T follicular helper cell (primary cell): ENCODE measurements around the gene FDPS.
"Not testable (repeated sequence)": the region's sequence is repeated elsewhere in the genome, so short reads cannot be mapped to it uniquely, and the experiment has no call there.

Experiments
- DNase-seq: peaks from one replicate; pipeline ENCODE4 v3.0.0-alpha.2; 2020; ENCODE audit warnings: low read depth

Gene FDPS

DNA sequence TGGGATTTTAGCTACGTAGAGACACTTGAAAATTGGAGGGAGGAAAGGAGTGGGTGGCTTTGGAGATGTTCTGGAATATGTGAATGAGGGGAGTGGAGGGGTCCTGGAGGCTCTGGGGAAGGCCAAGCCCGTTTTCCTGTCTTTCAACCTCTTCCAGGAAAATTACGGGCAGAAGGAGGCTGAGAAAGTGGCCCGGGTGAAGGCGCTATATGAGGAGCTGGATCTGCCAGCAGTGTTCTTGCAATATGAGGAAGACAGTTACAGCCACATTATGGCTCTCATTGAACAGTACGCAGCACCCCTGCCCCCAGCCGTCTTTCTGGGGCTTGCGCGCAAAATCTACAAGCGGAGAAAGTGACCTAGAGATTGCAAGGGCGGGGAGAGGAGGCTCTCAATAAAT is 11.6 kb downstream of the FDPS start:
- no peak for DNase-seq

GRCh38 chr1:155320661-155321617 is 12.3 kb downstream of the FDPS start, which contains the start of gene RUSC1:
Gene RUSC1 (plus strand): TSS chr1:155320894. CDS start chr1:155321774, 880 bp downstream.
- DNase-seq = peak; percentile 58

DNA sequence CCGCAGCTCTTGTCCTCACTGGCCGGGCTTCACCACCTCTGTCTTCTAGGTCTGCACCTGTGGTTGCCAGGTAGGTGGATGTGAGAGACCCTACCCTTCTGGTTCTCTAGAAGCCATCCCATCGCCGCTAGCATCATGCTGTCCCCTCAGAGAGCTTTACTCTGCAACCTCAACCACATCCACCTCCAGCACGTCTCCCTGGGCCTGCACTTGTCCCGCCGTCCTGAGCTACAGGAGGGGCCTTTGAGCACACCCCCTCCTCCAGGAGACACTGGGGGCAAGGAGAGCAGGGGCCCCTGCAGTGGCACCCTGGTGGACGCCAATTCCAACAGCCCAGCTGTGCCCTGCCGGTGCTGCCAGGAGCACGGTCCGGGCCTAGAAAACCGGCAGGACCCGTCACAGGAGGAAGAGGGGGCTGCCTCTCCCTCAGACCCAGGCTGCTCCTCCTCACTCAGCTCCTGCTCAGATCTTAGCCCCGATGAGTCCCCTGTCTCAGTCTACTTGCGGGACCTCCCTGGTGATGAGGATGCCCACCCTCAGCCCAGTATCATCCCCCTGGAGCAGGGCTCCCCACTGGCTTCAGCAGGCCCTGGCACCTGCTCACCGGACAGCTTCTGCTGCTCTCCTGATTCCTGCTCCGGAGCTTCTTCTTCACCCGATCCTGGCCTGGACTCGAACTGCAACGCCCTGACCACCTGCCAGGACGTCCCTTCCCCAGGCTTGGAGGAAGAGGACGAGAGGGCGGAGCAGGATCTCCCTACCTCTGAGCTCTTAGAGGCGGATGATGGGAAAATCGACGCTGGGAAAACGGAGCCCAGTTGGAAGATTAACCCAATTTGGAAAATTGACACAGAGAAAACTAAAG is 13.2 kb downstream of the FDPS start:
- DNase-seq = no peak

DNA sequence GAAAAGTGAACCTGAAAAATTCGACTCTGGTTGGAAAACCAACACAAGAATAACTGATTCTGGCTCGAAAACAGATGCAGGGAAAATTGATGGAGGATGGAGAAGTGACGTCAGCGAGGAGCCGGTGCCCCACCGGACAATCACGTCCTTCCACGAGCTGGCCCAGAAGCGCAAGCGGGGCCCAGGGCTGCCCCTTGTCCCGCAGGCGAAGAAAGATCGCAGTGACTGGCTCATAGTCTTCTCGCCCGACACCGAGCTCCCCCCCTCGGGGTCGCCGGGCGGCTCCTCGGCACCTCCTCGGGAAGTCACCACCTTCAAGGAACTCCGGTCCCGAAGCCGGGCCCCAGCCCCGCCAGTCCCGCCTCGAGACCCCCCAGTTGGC is 13.9 kb downstream of the FDPS start:
- no peak for DNase-seq

DNA sequence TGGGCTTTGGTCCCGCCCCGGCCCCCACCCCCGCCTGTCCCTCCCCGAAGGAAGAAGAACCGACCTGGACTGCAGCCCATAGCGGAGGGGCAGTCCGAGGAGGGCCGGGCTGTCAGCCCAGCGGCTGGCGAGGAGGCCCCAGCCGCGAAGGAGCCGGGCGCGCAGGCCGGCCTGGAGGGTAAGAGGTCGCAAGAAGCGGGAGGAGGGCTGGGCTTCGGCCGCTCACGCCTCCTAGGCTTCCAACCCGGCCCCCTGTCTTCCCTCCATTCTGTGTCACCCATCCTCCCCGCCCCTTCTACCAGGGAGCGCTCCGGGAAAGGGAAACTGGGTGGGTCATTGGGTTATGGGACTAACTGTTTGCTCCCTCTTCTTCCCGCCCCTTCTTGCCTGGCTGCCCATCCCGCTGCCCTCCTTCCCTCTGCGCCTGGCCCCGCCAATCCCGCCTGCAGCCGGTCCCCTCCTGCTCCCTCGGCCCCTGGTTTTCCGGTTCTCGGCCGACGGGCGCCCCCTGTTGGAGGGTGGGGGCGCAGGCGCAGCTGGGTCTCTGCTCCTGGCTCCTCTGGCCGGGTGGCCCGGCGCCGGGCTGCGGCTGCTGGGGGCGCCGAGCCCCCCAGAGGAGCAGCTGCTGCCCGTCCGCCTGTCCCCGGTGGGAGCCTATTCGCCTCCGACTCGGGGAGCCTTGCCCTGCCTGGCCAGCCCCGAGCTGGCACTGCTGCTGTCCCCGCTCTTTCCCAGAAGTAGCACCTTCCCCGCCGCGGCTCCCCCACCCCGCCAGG is 14.5 kb downstream of the FDPS start:
- DNase-seq = peak; percentile 78

- peak; percentile 72 for DNase-seq
These were observed 15.0 kb downstream of the FDPS start for GRCh38 chr1:155323729-155324036.

DNA sequence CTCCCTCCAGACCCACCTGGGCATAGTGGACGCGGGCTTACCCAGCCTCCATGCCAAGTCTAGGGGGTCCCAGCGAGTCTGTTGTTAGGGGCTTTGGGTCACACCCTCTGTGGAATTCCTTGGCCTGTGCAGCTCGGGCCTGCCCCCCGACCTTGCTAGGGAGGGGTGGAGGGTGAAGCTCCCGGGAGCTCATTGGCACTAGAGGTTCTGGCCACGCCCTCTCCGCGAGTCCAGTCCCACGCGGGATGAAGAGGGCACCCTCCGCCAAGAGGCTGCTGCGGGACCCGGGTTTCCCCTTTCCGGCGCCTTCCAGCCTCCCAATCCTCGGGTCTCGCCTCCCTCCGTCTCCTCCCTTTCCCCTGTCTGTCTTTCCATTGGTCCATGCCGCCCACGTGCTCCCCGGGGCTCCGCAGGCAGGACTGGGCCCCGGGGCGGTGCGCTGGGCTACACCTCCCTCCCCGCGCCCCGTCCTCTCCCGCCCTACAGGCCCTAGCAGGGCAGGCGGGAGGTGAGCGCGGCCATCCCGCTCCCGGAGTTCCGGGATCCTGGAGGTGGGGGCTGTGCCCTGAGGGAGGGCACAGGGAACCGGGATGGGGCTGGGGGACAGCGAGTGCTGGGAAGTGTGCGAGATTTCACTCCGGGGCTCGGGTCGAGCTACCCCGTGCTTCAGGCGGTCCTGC is 15.5 kb downstream of the FDPS start:
- DNase-seq = peak; percentile 84

GRCh38 chr1:155324717-155325602 is 16.3 kb downstream of the FDPS start:
- no peak for DNase-seq

DNA sequence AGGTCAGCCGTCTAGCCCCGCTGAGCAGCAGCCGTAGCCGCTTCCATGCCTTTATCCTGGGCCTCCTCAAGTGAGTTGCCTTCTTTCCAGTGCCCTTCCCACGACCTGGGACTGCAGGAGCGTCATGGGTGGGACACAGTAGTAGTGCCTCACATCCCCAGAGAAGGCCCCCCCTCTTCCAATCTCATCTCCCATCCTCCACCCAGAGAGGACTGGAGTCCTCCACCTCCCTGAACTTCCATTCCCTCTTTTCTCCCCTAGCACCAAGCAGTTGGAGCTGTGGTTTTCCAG is 16.9 kb downstream of the FDPS start:
- DNase-seq = no peak

- no peak for DNase-seq
These were observed 17.4 kb downstream of the FDPS start for GRCh38 chr1:155326020-155326526.

DNA sequence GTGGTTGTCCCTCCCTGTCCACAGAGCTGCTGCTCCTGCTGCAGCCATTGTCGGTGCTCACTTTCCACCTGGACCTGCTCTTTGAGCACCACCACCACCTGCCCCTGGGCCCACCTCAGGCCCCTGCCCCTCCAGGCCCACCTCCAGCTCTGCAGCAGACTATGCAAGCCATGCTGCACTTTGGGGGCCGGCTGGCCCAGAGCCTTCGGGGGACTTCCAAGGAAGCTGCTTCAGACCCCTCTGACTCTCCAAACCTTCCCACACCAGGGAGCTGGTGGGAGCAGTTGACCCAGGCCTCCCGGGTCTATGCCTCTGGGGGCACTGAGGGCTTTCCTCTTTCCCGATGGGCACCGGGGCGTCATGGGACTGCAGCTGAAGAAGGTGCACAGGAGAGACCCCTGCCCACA is 18.0 kb downstream of the FDPS start:
- DNase-seq = no peak

DNA sequence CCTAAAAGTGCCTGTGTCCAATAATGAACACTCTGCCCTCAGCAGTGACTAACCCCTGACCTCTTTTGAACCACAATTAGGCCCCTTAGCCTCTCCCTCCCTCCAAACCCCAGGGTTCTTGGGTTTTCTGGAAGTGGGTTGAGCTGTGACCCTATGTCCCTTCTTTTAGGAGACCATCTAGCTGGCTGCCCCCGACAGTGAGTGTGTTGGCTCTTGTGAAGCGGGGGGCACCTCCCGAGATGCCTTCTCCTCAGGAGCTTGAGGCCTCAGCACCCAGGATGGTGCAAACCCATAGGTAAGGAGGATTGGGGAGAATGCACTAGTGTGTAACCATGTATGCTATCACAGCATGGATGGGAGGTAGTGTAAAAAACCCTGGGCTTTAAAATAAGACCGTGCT is 19.3 kb downstream of the FDPS start:
- no peak for DNase-seq

DNA sequence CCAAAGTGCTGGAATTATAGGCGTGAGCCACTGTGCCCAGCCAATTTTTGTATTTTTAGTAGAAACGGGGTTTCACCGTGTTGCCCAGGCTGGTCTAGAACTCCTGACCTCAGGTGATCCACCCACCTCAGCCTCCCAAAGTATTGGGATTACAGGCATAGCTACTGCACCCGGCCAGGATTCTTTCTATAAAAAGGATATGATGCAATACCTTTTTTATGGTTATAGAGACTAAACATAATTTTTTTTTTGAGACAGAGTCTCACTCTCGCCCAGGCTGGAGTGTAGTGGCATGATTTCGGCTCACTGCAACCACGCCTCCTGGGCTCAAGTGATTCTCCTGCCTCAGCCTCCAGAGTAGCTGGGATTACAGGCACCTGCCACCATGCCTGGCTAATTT is 20.2 kb downstream of the FDPS start:
- not testable (repeated sequence) for DNase-seq

GRCh38 chr1:155329980-155330598 is 21.4 kb downstream of the FDPS start:
- no peak for DNase-seq

DNA sequence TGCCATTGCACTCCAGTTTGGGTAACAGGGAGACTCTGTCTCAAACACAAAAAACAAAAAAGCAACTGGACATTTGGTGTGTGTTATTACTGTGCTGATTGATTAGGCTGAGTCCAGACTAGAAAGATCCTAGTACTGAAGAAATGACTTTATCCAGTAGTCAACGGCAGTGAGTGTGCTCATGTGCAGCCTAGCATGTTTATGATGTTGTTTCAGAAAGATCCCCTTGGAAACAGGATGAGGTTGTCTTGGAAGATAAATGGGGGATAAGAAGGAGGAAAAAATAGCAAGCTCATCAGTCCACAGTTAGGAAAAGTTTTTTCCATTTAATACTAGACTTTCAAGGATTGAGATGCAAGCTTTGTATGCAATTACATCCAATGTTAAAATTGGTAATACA is 26.3 kb downstream of the FDPS start:
- no peak for DNase-seq

DNA sequence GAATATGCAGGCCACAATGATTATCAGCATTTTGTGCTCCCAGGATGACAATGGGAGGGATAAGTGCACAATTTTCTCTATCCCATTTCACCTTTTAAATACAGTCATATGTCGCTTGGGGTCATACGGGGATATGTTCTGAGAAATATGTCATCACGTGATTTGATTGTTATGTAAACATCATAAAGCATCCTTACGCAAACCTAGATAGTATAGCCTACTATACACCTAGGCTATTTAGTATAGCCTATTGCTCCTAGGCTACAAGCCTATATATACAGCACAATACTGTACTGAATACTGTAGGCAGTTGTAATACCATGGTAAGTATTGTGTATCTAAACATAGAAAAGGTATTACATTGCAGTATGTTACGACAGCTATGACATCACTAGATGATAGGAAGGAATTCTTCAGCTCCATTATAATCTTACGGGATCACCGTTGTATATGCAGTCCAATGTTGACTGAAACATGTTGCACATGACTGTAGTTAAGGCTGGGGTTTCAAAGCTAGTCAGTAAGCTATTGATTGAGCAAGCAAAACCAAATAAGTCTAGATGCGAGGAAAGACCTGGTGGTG is 30.9 kb downstream of the FDPS start:
- DNase-seq = no peak

GRCh38 chr1:155342842-155343241 is 34.2 kb downstream of the FDPS start:
- DNase-seq = no peak

DNA sequence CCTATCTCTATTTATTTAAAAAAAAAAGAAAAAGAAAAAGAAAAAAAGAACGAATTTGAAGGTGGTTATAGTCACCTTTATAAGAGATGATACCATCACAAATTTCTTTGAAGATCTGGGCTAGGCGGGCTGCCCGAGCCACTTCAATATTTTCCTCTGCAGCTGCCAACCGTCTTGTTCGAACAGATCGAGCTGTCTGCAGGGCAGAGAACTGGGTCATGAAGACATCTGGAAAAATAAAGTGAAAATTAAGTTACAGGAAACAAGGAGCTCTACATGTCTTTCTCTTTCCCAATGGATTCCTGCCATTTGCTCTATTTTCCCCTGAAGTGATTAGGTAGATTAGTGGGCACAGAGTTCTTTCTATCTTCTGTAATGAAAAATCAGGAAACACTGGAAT is 44.0 kb downstream of the FDPS start:
- DNase-seq = no peak

DNA sequence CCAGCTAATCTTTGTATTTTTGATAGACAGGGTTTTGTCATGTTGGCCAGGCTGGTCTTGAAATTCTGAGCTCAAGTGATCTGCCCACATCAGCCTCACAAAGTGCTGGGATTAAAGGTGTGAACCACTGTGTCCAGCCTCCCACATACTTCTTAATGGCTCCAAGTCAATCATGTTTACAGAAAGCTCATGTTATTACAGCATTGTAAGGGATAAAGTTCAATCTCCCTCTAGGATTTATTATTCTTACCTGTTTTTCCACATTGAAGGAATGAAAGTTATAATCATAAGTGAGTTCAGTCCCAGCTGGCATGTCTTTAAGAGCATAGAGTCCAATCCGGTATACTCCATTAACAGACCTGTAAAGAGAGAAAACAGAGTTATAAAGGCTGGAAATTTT is 51.4 kb downstream of the FDPS start:
- DNase-seq = no peak
